Spleen (tissue), 7 donors: ENCODE results near the gene CLPX.

Source experiments
- CTCF ChIP-seq, 11 experiments: fragments of 200-600 bp in 7 of 11; fragments of 450-650 bp in 4 of 11; sonication (generic) in 4 of 11; IDR thresholded peaks in 8 of 11; conservative IDR thresholded peaks in 3 of 11; 1 replicate in 7 of 11; 2 replicates in 4 of 11; pipeline versions ENCODE4 v1.4.0 to v1.8.0; 2016 to 2021; ENCODE audit warnings: antibody characterized with exemption in 11 of 11, inconsistent platforms in 4 of 11, mild to moderate bottlenecking in 1 of 11
- POLR2A ChIP-seq, 3 donors: fragments of 450-650 bp; IDR thresholded peaks; one replicate each; pipeline ENCODE4 v1.5.1; 2017; ENCODE audit warnings: antibody characterized with exemption in 3 of 3, mild to moderate bottlenecking in 1 of 3
- POLR2AphosphoS5 ChIP-seq, 3 donors: sonication (generic); formaldehyde crosslinking; IDR thresholded peaks; one replicate each; pipeline ENCODE4 v1.5.1; 2017; ENCODE audit warnings: antibody characterized with exemption in 3 of 3
- donor health status: DM: no; HTN: no; CAD: no; lungs with moderate emphysema.
- donor health status: DM: no; HTN: no; CAD: no.
- donor health status: DM: no; HTN: no; CAD: no.

GRCh38 chr15:65176056-65176455, 9.1 kb downstream of the CLPX start:
- TF ChIP-seq POLR2AphosphoS5 (IDR thresholded peaks at IDR 0.05), result no peak
- no peak for TF ChIP-seq POLR2A (IDR thresholded peaks at IDR 0.05)
- TF ChIP-seq CTCF (IDR thresholded peaks at IDR 0.05 in 8 of 11, conservative IDR thresholded peaks at IDR 0.05 in 3 of 11), result no peak
